Thoracic aorta (tissue), 2 donors: ENCODE results near the gene CAMKMT. TPM values are rescaled to one million over a fixed set of nuclear protein-coding genes. Genes with fewer than 3 reads are reported as not detected.

Experiments used
- ATAC-seq: fragments of 150-250 bp; one replicate; pipeline ENCODE4 v1.8.0; 2017; ENCODE audit warnings: low read depth; ENCODE audit not compliant: insufficient number of reproducible peaks, low FRiP score
- DNase-seq: peaks from one replicate; pipeline ENCODE4 v3.0.0-alpha.2; 2020; ENCODE audit warnings: low spot score
- H3K27ac ChIP-seq, 2 donors: fragments of 200-600 bp; sonication (generic); 1 replicate in 1 of 2; 2 replicates in 1 of 2; pipeline ENCODE4 v1.5.1; 2016; ENCODE audit warnings: mild to moderate bottlenecking in 2 of 2, moderate library complexity in 2 of 2
- H3K27me3 ChIP-seq: fragments of 200-600 bp; sonication (generic); replicated peaks from 2 replicates; pipeline ENCODE4 v1.6.0; 2016; ENCODE audit warnings: mild to moderate bottlenecking; ENCODE audit not compliant: insufficient read depth
- H3K36me3 ChIP-seq: fragments of 200-600 bp; sonication (generic); one replicate; pipeline ENCODE4 v1.5.1; 2016
- H3K4me1 ChIP-seq, 2 donors: fragments of 200-600 bp; sonication (generic); 1 replicate in 1 of 2; 2 replicates in 1 of 2; pipeline versions ENCODE4 v1.5.1 to v1.6.0; 2016; ENCODE audit warnings: low read depth in 2 of 2, mild to moderate bottlenecking in 1 of 2; ENCODE audit not compliant: control insufficient read depth in 1 of 2
- H3K4me3 ChIP-seq: fragments of 200-600 bp; sonication (generic); 2 replicates; pipeline ENCODE4 v1.5.1; 2016; ENCODE audit warnings: mild to moderate bottlenecking
- H3K9me3 ChIP-seq: fragments of 200-600 bp; sonication (generic); 2 replicates; pipeline ENCODE4 v1.5.1; 2016
- CTCF ChIP-seq: fragments of 200-600 bp; sonication (generic); IDR thresholded peaks from one replicate; pipeline ENCODE4 v1.5.1; 2019; ENCODE audit warnings: antibody characterized with exemption
- total RNA-seq, 2 donors: library from RNA; depleted of rRNA; stranded (reverse); fragments of >200 nt; gene quantifications; one replicate each; pipeline versions ENCODE4 v1.1.0 to v1.2.3, GENCODE V29; 2016

The CAMKMT gene
- total RNA-seq, 2 donors from 2014 or later = 4.7 to 11.6 TPM

- TF ChIP-seq CTCF = no peak
- ATAC-seq = no peak
- Histone ChIP-seq H3K4me3 (no peak overlapping the region), H3K4me1 (peaks cover 0 to 5% of the 10 kb centered on the region in 2 donors), H3K36me3 (no peaks in the 10 kb centered on the region), H3K9me3 (no peaks in the 10 kb centered on the region), H3K27ac (no peak overlapping the region), H3K27me3 (no peaks in the 10 kb centered on the region)
- no peak for DNase-seq
These were observed 435.0 kb downstream of the CAMKMT start for GRCh38 chr2:44796771-44797170.

DNA sequence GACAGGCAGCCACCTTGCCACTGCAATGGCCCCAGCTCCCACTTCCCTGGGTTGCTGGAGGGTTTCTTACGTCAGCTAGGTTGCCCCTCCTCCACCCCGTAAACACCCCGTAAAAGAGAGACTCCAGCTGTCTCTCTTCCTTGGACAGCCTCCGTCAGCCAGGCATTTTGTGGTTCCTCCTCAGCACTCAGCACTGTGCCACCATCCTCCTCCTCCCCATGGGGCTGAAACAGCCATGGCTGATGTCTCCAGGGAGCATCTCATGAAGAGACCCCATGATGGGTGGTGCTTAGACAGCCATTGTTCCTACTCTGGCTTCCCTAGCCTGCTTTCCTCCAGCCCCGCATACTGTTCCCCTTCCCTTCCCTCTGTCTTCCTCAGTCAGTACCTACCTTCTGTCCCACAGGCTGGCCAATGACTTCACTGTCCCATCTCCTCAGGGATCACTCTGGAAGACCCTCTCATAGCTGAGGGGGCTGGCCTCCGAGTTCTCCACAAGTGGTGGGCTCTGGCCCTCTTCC, 436.5 kb downstream of the CAMKMT start:
- DNase-seq (no peak), ATAC-seq (no peak)
- H3K9me3 ChIP-seq = no peaks in the 10 kb centered on the region
- H3K27me3 ChIP-seq = peaks cover 13% of the 10 kb centered on the region
- no peaks in the 10 kb centered on the region for H3K36me3 ChIP-seq
- H3K4me3 ChIP-seq = no peak overlapping the region
- TF ChIP-seq CTCF = no peak
- peaks cover 8 to 17% of the 10 kb centered on the region in 2 donors for H3K4me1 ChIP-seq
- H3K27ac ChIP-seq = no peak overlapping the region

DNA sequence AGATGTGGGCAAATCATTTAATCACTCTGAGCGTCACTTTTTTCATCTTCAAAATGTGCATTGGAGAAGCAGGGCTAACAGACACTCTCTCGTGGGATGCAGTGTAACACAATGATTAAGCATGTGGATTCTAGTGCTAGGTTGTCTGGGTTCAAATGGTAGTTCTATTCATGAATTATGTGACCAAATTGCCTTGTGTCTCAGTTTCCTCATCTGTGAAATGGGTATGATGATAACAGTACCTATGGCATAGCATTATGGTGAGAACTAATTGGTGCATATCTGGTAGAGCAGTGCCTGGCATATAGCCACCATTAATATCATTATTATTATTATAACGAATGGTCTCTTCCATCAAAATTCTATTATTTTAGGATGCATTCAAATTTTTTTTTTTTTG, 437.4 kb downstream of the CAMKMT start:
- no peak for TF ChIP-seq CTCF
- peaks cover 8 to 17% of the 10 kb centered on the region in 2 donors for H3K4me1 ChIP-seq
- no peak overlapping the region for H3K27ac ChIP-seq
- no peak overlapping the region for H3K4me3 ChIP-seq
- ATAC-seq = no peak
- DNase-seq = no peak
- no peaks in the 10 kb centered on the region for H3K36me3 ChIP-seq
- H3K27me3 ChIP-seq = peaks cover 15% of the 10 kb centered on the region
- H3K9me3 ChIP-seq = no peaks in the 10 kb centered on the region

- Histone ChIP-seq H3K36me3 (no peaks in the 10 kb centered on the region), H3K27ac (no peak overlapping the region), H3K4me1 (peaks cover 8 to 17% of the 10 kb centered on the region in 2 donors), H3K4me3 (no peak overlapping the region), H3K9me3 (no peaks in the 10 kb centered on the region), H3K27me3 (peaks cover 21% of the 10 kb centered on the region)
- no peak for TF ChIP-seq CTCF
- DNase-seq = no peak
- no peak for ATAC-seq
These were observed 438.0 kb downstream of the CAMKMT start for GRCh38 chr2:44799754-44800153.

- peaks cover 8 to 17% of the 10 kb centered on the region in 2 donors for H3K4me1 ChIP-seq
- H3K27me3 ChIP-seq = peaks cover 28% of the 10 kb centered on the region
- no peaks in the 10 kb centered on the region for H3K36me3 ChIP-seq
- DNase-seq (no peak), ATAC-seq (no peak)
- H3K4me3 ChIP-seq = no peak overlapping the region
- no peaks in the 10 kb centered on the region for H3K9me3 ChIP-seq
- no peak for TF ChIP-seq CTCF
- no peak overlapping the region for H3K27ac ChIP-seq
These were observed 439.6 kb downstream of the CAMKMT start for GRCh38 chr2:44801289-44801840.
